HUES64 (cell line): ENCODE results near the gene RPS6KL1.

Experiments
- H3K27ac ChIP-seq: 2 replicates; pipeline ENCODE4 v1.7.0; 2013; ENCODE audit warnings: low read depth, low read length, inconsistent platforms
- H3K27me3 ChIP-seq: 2 replicates; pipeline ENCODE4 v1.6.1; 2013; ENCODE audit warnings: mild to moderate bottlenecking, low read length; ENCODE audit not compliant: insufficient read depth
- H3K36me3 ChIP-seq: 2 replicates; pipeline ENCODE4 v1.6.1; 2013; ENCODE audit warnings: mild to moderate bottlenecking, low read length; ENCODE audit not compliant: insufficient read depth
- H3K4me1 ChIP-seq: 2 replicates; pipeline ENCODE4 v1.6.1; 2013; ENCODE audit warnings: mild to moderate bottlenecking, low read length, moderate library complexity; ENCODE audit not compliant: insufficient read depth
- H3K4me3 ChIP-seq: 2 replicates; pipeline ENCODE4 v1.5.1; 2013; ENCODE audit warnings: mild to moderate bottlenecking, low read length, moderate library complexity
- H3K9ac ChIP-seq: 2 replicates; pipeline ENCODE4 v1.6.1; 2013; ENCODE audit warnings: mild to moderate bottlenecking, low read depth, low read length
- H3K9me3 ChIP-seq: 2 replicates; pipeline ENCODE4 v1.6.1; 2013; ENCODE audit warnings: low read depth, low read length; ENCODE audit not compliant: insufficient read depth
- WGBS: fragments of 150-250, 120-280 bp; methylation state at CpG from one replicate; pipeline ENCODE4 v1.1.7; 2013; ENCODE audit warnings: missing lambda C conversion rate; 5-methylcytosine and 5-hydroxymethylcytosine counted together

The RPS6KL1 gene

DNA sequence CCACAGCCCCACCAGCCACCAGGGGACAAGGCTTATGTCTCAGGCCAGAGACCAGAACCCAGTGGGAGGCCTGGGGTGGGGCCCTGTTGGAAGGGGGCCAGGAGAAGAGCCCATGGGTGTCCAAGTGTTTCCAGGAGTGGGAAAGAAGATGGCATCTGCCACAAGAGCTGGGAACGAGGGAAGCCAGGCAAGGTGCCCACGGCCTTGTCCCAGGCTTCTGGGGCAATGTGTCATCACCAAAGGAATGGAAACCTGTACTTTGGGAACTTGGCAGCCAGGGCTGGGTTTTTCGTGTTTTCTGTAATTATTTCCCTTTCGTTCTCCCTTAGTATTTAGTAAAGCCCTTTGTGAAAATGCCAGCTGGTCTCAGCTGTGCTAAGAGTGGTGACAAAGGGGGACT is 37.7 kb upstream of the RPS6KL1 start:
- Histone ChIP-seq H3K4me1 (peaks cover 8% of the 10 kb centered on the region), H3K9ac (no peak overlapping the region), H3K36me3 (no peaks in the 10 kb centered on the region), H3K9me3 (no peaks in the 10 kb centered on the region), H3K27me3 (peaks cover 8% of the 10 kb centered on the region), H3K27ac (no peak overlapping the region), H3K4me3 (no peak overlapping the region)
- 96% methylated on average over 4 of the region's 4 CpGs for WGBS

DNA sequence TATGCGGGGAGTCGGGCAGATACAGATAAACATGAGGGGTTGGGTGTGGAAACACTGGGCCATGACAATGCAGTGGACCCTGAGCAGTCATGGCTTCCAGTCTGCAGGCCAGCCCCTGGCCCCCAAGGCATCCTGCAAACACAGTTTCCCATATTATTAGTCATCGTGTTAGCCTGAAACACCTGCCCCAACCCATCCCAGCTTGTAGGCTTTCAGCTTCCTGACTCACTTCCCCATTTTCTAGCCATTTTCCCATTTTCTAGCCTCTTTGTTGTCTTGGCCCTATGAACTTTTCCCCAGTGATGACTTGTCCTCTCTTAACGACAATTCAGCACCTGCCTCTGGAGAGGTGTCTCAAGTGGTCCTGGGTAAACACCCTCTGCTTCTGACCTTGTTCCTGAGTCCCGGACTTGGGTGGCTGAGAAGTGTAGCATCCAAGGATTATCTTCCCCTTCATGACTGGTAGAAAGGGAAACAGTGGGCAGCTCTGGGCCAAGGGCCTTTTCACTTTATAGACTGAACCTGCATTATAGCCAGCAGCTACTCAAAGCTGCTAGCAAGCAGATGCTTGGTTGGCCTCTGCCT is 36.6 kb upstream of the RPS6KL1 start:
- no peak overlapping the region for H3K9ac ChIP-seq
- H3K27ac ChIP-seq, result no peak overlapping the region
- peaks cover 16% of the 10 kb centered on the region for H3K27me3 ChIP-seq
- H3K4me1 ChIP-seq, result peaks cover 10% of the 10 kb centered on the region
- 87% methylated on average over 5 of the region's 5 CpGs for WGBS
- no peaks in the 10 kb centered on the region for H3K36me3 ChIP-seq
- no peaks in the 10 kb centered on the region for H3K9me3 ChIP-seq
- no peak overlapping the region for H3K4me3 ChIP-seq

GRCh38 chr14:74956280-74957072 is 33.4 kb upstream of the RPS6KL1 start:
- H3K9ac ChIP-seq, result no peak overlapping the region
- H3K4me3 ChIP-seq, result no peak overlapping the region
- WGBS, result 83% methylated on average over 24 of the region's 24 CpGs
- H3K36me3 ChIP-seq, result no peaks in the 10 kb centered on the region
- peaks cover 11% of the 10 kb centered on the region for H3K4me1 ChIP-seq
- H3K27me3 ChIP-seq, result peaks cover 23% of the 10 kb centered on the region
- H3K27ac ChIP-seq, result no peak overlapping the region
- no peaks in the 10 kb centered on the region for H3K9me3 ChIP-seq

- Histone ChIP-seq H3K9ac (no peak overlapping the region), H3K9me3 (no peaks in the 10 kb centered on the region), H3K4me1 (peaks cover 11% of the 10 kb centered on the region), H3K4me3 (peak overlapping the region; percentile 61), H3K27me3 (peaks cover 23% of the 10 kb centered on the region), H3K36me3 (no peaks in the 10 kb centered on the region), H3K27ac (no peak overlapping the region)
- WGBS, result 76% methylated on average over 9 of the region's 9 CpGs
These were observed 32.9 kb upstream of the RPS6KL1 start for GRCh38 chr14:74956027-74956279.

- Histone ChIP-seq H3K4me1 (peaks cover 11% of the 10 kb centered on the region), H3K4me3 (peak within 1 kb of the TSS; percentile 61), H3K9ac (peak within 1 kb of the TSS; percentile 60; the same call in 1 of the 2 replicates)
These were observed 32.4 kb upstream of the RPS6KL1 start, which contains the start of gene PGF for GRCh38 chr14:74955229-74956026. PGF (minus strand) TSS chr14:74955597; CDS start chr14:74955242, 355 bp downstream.

DNA sequence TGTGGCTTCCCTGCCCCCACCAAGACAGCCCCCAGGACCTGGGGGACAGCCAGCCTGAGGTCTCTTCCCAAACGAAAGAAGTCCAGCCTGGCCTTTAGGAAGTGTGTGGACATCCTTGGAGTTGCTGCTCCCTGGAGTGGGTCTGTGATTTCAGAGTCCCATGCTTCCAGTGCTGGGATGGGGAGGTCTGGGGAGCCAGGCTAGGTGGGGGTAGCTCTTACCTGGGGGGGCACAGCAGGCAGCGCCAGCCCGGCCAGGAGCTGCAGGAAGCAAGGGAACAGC is 31.8 kb upstream of the RPS6KL1 start:
- Histone ChIP-seq H3K4me1 (peaks cover 11% of the 10 kb centered on the region), H3K9ac (peak overlapping the region; percentile 47; the same call in 1 of the 2 replicates), H3K27ac (no peak overlapping the region), H3K9me3 (no peaks in the 10 kb centered on the region), H3K4me3 (peak overlapping the region; percentile 61), H3K36me3 (no peaks in the 10 kb centered on the region), H3K27me3 (peaks cover 23% of the 10 kb centered on the region)
- 51% methylated on average over 3 of the region's 3 CpGs for WGBS

More at GRCh38 chr14:74955229-74956026, 32.4 kb upstream of the RPS6KL1 start, which contains the start of gene PGF:
- no peak within 1 kb of the TSS for H3K27ac ChIP-seq
- peaks cover 23% of the 10 kb centered on the region for H3K27me3 ChIP-seq
- no peaks in the 10 kb centered on the region for H3K9me3 ChIP-seq
- no peaks in the 10 kb centered on the region for H3K36me3 ChIP-seq
- 6% methylated on average over 73 of the region's 73 CpGs for WGBS

DNA sequence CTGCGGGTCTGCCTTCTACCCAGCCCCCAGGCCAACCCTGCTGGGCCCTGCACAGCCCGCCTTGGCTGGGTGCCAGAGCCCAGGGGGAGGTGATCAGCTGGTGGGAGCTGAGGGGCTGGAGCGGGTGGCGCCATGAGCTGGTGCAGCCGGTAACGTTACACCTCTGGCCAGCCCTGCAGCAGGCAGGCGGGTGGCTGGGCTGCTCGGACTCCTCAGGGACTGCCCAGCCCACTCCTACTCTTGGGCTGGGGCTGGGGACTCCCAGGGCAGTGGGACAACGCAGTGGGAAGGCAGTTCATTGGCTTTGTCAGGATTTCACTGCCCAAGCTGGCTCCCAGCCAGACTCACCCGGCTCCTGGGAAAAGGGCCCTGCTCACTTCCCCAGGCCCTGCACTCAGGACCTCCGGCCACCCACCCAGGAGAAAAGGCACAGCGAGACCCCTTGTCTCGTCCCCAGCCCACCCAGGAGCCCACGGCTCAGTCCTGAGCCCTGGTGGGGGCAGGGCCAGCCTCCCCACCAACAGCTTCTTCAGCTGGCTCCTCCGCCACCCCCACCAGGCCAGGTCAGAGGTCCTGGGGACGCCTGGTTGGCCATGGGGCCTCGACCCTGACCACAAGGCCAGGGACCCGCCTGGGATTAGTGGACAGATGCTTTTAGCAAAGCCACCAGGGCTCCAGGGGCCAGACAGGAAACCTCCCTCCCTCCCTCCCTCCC is 31.3 kb upstream of the RPS6KL1 start:
- 67% methylated on average over 18 of the region's 18 CpGs for WGBS
- no peak overlapping the region for H3K27ac ChIP-seq
- H3K27me3 ChIP-seq, result peaks cover 23% of the 10 kb centered on the region
- H3K9ac ChIP-seq, result no peak overlapping the region
- H3K4me3 ChIP-seq, result peak overlapping the region; percentile 61; the same call in 1 of the 2 replicates
- no peaks in the 10 kb centered on the region for H3K9me3 ChIP-seq
- no peaks in the 10 kb centered on the region for H3K36me3 ChIP-seq
- peaks cover 11% of the 10 kb centered on the region for H3K4me1 ChIP-seq

DNA sequence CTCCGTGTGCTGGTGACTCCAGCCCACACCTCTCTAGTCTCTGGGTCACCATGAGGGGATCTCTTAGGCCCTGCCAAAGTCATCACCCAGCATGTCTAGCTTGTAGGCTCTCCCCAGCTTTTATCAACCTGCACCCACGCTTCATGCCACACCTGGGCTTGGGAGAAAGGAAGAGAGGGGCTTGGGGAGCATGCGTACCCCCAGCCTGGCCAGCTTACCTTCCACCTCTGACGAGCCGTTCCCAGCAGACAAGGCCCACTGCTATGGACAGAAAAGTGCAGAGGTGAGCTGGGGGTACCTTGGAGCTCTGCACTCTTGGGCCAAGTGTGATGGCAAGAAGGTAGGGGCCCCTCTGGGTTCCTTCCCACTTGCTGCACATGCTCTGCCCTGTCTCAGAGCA is 30.6 kb upstream of the RPS6KL1 start:
- 96% methylated on average over 5 of the region's 5 CpGs for WGBS
- Histone ChIP-seq H3K4me1 (peaks cover 11% of the 10 kb centered on the region), H3K9me3 (no peaks in the 10 kb centered on the region), H3K36me3 (no peaks in the 10 kb centered on the region), H3K27ac (no peak overlapping the region), H3K4me3 (no peak overlapping the region), H3K9ac (no peak overlapping the region), H3K27me3 (peaks cover 23% of the 10 kb centered on the region)

GRCh38 chr14:74952697-74953484 is 29.8 kb upstream of the RPS6KL1 start:
- WGBS, result 93% methylated on average over 18 of the region's 18 CpGs
- H3K27me3 ChIP-seq, result peaks cover 23% of the 10 kb centered on the region
- no peak overlapping the region for H3K4me3 ChIP-seq
- H3K9ac ChIP-seq, result no peak overlapping the region
- no peaks in the 10 kb centered on the region for H3K9me3 ChIP-seq
- no peaks in the 10 kb centered on the region for H3K36me3 ChIP-seq
- H3K4me1 ChIP-seq, result peaks cover 11% of the 10 kb centered on the region
- no peak overlapping the region for H3K27ac ChIP-seq

- H3K4me3 ChIP-seq, result no peak overlapping the region
- H3K27me3 ChIP-seq, result peaks cover 23% of the 10 kb centered on the region
- no peak overlapping the region for H3K27ac ChIP-seq
- no peak overlapping the region for H3K9ac ChIP-seq
- WGBS, result 91% methylated on average over 6 of the region's 6 CpGs
- no peaks in the 10 kb centered on the region for H3K36me3 ChIP-seq
- no peaks in the 10 kb centered on the region for H3K9me3 ChIP-seq
- H3K4me1 ChIP-seq, result peaks cover 11% of the 10 kb centered on the region
These were observed 29.2 kb upstream of the RPS6KL1 start for GRCh38 chr14:74952180-74952665.
